Renal cortex interstitium (tissue), 11 donors: Measurements from ENCODE around the gene DNAJC5. TPM values are rescaled to one million over a fixed set of nuclear protein-coding genes. Genes with fewer than 3 reads are reported as not detected.

Experiments
- DNase-seq, 11 donors: peaks; one replicate each; pipeline ENCODE4 v3.0.0-alpha.2; 2013; ENCODE audit warnings: low read depth in 9 of 11, low spot score in 4 of 11; ENCODE audit errors: extremely low read depth in 1 of 11
- polyA plus RNA-seq, 3 donors: library from polyadenylated mRNA; unstranded; fragments of 120-200 nt; gene quantifications; one replicate each; pipeline ENCODE4 v1.2.1, GENCODE V29; 2013; ENCODE audit not compliant: insufficient read length in 3 of 3

Gene DNAJC5
- polyA plus RNA-seq, 3 donors = 26.2 to 33.0 (median 31.4) TPM

GRCh38 chr20:63980806-63981728 lies 86.1 kb downstream of the DNAJC5 start, which contains the start of gene PRPF6:
PRPF6 (plus strand) TSS chr20:63981132; CDS start chr20:63981246, 114 bp downstream.
- DNase-seq = peak; percentile 81 to 95 (median 92)

GRCh38 chr20:63982937-63983336 lies 88.0 kb downstream of the DNAJC5 start:
- no peak for DNase-seq

Other genes starting within 250 kb of the DNAJC5 start
- 10 to 100 TPM; 20.7 to 36.7 (median 32.5) TPM for gene STMN3, start 241.7 kb upstream of the DNAJC5 start, polyA plus RNA-seq
- 10 to 100 TPM; 13.8 to 22.2 (median 18.2) TPM for gene RTEL1, start 236.8 kb upstream of the DNAJC5 start, polyA plus RNA-seq
- 1 to 10 TPM in 2 of 3 donors, under 1 TPM in 1; 0.79 to 2.2 (median 2.0) TPM for gene TNFRSF6B, start 198.5 kb upstream of the DNAJC5 start, polyA plus RNA-seq
- 10 to 100 TPM; 28.3 to 37.0 (median 36.2) TPM for gene ARFRP1, start 187.2 kb upstream of the DNAJC5 start, polyA plus RNA-seq
- gene ZGPAT, start 187.1 kb upstream of the DNAJC5 start, polyA plus RNA-seq = 10 to 100 TPM; 11.7 to 25.3 (median 20.8) TPM
- gene LIME1, start 158.5 kb upstream of the DNAJC5 start, polyA plus RNA-seq = 10 to 100 TPM in 2 of 3 donors, 1 to 10 TPM in 1; 3.1 to 14.2 (median 10.7) TPM
- 100 to 1,000 TPM in 2 of 3 donors, 10 to 100 TPM in 1; 65.7 to 124 (median 123) TPM for gene SLC2A4RG, start 155.3 kb upstream of the DNAJC5 start, polyA plus RNA-seq
- 10 to 100 TPM; 15.5 to 20.0 (median 19.2) TPM for gene ZBTB46, start 63.9 kb upstream of the DNAJC5 start, polyA plus RNA-seq
- not detected for gene ABHD16B, start 33.6 kb upstream of the DNAJC5 start, polyA plus RNA-seq
- 100 to 1,000 TPM in 1 of 3 donors, 10 to 100 TPM in 2; 79.9 to 102 (median 90.5) TPM for gene TPD52L2, start 29.9 kb upstream of the DNAJC5 start, polyA plus RNA-seq
- 10 to 100 TPM; 40.0 to 77.6 (median 58.7) TPM for gene UCKL1, start 61.3 kb downstream of the DNAJC5 start, polyA plus RNA-seq
- gene ZNF512B, start 74.8 kb downstream of the DNAJC5 start, polyA plus RNA-seq = 10 to 100 TPM; 23.7 to 33.5 (median 29.5) TPM
- 1 to 10 TPM; 5.8 to 9.9 (median 9.3) TPM for gene SAMD10, start 84.5 kb downstream of the DNAJC5 start, polyA plus RNA-seq
- 10 to 100 TPM; 81.8 to 95.2 (median 87.4) TPM for gene PRPF6, start 86.0 kb downstream of the DNAJC5 start, polyA plus RNA-seq
- gene C20orf204, start 141.1 kb downstream of the DNAJC5 start, polyA plus RNA-seq = 1 to 10 TPM in 2 of 3 donors, under 1 TPM in 1; 0.56 to 1.1 (median 1.0) TPM
- 10 to 100 TPM in 2 of 3 donors, 1 to 10 TPM in 1; 5.5 to 12.1 (median 12.1) TPM for gene SOX18, start 154.5 kb downstream of the DNAJC5 start, polyA plus RNA-seq
- 10 to 100 TPM; 72.5 to 93.9 (median 89.4) TPM for gene TCEA2, start 168.1 kb downstream of the DNAJC5 start, polyA plus RNA-seq
- 1 to 10 TPM; 4.5 to 7.1 (median 5.7) TPM for gene RGS19, start 184.4 kb downstream of the DNAJC5 start, polyA plus RNA-seq
- 1 to 10 TPM in 2 of 3 donors, under 1 TPM in 1; 0.65 to 1.3 (median 1.2) TPM for gene OPRL1, start 185.0 kb downstream of the DNAJC5 start, polyA plus RNA-seq
- gene LKAAEAR1, start 189.3 kb downstream of the DNAJC5 start, polyA plus RNA-seq = under 1 TPM in 1 of 3 donors, not detected in 2; 0.40 TPM
- gene NPBWR2, start 212.4 kb downstream of the DNAJC5 start, polyA plus RNA-seq = not detected